Myocyte (in vitro differentiated cells): Measurements from ENCODE around the gene ID1. TPM values are rescaled to one million over a fixed set of nuclear protein-coding genes. Genes with fewer than 3 reads are reported as not detected.
"Not testable (repeated sequence)": the region's sequence is repeated elsewhere in the genome, so short reads cannot be mapped to it uniquely, and the experiment has no call there.

Experiments used
- DNase-seq: peaks from one replicate; pipeline ENCODE4 v3.0.0-alpha.2; 2012; ENCODE audit warnings: low read depth
- total RNA-seq: library from RNA; depleted of rRNA; stranded (reverse); fragments of >200 nt; gene quantifications from 2 replicates; pipeline ENCODE4 v1.2.3, GENCODE V29; 2014

ID1 gene
- total RNA-seq, 1 donor from 2014 or later, result 6.7 TPM

DNA sequence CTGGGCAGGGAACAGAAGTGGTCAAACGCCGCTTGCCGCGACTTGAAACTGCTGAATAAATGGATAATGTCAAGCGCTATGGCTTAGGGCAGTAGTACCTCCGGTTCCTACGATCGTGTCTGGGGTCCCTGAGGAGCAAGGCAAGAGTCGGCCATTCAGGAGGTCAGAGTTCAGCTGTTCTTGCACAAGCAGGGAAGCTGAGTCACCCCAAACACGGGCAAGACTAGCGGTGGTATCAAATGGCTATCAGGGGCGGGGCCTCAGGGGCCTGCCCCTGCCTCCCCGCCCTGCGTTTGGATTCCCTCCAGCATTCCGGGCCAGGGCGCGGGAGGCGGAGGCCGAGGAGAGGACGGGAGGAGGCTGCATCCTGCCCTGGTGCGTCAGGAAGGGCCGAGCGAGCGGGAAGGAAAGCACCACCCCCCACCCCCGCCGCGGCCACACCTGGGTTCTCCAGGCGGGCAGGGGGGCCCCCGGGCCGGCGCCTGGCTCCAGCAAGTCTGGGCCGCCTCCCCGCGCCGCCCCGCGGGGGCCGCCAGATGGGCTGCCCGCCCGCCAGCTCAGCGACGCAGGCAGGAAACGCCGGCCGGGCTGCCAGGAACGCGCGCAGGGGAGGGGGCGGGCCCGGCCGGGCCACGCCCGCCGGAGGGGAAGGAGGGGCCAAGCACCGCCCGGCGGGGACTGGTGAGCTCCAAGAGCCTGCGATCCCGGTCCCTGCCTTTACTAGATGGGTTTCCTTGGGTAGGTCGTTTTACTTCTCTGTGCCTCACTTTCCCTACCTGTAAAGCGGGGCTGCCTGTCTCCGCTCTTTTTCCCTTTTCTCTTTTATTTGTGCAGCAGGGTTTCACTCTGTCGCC is 32.2 kb upstream of the ID1 start:
- DNase-seq, result peak; percentile 99

DNA sequence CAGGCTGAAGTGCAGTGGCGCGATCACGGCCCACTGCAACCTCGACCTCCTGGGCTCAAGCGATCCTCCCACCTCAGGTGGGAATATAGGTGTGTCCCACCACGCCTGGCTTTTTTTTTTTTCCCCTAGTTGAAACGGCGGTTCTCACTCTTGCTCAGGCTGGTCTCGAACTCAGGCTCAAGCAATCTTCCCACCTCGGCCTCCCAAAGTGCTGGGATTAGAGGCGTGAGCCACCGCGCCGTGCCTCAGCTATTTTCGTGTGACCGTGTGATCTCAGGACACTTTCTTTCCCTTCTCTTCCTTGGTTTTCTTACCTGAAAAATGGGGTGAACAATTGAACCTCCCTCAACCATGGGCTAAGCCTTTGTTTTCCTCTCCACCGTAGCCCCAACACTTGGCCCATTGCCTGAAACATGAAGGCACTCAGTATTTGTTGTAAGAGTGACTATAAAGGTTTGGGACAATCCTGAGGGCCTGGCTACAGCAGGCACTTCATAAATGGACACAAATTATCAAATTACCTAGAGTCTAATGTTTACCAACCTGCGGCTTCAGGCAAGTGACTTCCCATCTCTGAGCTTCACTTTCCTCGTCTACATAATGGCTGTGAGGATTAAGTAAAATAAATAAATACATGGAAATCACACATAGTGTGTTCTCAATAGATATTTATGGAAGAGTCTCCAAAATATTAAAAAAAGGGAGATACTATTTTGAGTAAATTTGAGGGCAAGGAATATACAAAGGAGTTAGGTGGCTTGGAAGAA is 31.4 kb upstream of the ID1 start:
- no peak for DNase-seq

DNA sequence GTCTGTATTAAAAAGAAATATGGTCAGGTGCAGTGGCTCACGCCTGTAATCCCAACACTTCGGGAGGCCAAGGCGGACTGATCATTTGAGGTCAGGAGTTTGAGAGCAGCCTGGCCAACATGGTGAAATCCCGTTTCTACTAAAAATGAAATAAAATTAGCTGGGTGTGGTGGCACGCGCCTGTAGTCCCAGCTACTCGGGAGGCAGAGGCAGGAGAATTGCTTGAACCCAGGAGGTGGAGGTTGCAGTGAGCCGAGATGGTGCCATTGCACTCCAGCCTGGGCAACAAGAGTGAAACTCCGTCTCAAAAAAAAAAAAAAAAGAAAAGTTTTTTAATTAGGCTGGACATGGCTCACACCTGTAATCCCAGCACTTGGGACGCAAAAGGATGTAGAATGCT is 30.1 kb upstream of the ID1 start:
- DNase-seq, result not testable (repeated sequence)

DNA sequence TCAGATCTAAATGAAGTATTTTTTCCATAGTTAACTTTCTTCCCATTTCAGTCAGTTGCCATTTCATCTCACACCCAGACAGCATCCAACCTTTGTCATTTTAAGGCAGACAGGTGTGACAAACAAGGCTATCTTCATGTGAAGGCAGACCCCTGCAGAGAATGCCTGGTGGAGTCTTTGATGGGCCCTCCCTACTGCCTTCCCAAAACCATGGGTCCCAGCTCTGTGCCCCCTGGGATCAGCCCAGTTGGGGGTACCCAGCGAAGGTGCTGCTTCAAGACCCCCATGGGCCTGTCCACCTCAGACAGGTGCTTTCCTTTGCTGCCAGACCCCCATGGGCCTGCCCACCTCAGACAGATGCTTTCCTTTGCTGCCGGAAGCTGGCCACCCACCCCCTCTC is 28.3 kb upstream of the ID1 start:
- DNase-seq, result no peak

DNA sequence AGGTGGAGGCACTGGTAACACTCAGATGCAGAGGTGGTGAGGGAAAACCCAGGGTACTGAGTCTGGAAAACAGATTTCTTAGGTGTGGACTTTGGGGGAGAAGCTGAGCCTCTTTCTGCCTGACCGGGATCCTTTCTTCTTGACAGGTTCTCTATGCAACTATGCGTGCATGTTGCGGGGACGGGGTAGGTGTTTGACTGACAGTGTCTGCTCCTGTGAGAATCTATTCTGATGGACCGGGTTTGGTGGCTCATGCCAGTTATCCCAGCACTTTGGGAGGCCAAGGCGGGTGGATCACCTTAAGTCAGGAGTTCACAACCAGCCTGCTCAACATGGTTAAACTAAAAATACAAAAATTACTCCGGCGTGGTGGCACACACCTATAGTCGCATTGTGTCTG is 27.9 kb upstream of the ID1 start:
- DNase-seq, result no peak

DNA sequence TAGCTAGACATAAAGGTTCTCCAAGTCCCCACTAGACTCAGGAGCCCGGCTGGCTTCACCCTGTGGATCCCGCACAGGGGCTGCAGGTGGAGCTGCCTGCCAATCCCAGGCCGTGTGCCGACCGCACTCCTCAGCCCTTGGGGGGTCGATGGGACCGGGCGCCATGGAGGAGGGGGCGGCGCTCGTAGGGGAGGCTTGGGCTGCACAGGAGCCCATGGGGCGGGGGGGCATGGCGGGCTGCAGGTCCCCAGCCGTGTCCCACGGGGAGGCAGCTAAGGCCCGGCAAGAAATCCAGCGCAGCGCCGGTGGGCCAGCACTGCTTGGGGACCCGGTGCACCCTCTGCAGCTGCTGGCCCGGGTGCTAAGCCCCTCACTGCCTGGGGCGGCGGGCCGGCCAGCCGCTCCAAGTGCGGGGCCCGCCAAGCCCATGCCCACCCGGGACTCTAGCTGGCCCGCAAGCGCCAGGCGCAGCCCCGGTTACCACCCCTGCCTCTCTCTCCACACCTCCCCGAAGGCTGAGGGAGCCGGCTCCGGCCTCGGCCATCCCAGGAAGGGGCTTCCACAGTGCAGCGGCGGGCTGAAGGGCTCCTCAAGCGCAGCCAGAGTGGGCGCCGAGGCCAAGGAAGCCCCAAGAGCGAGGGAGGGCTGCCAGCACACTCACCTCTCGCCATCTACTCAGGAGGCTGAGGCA is 26.5 kb upstream of the ID1 start:
- no peak for DNase-seq

DNA sequence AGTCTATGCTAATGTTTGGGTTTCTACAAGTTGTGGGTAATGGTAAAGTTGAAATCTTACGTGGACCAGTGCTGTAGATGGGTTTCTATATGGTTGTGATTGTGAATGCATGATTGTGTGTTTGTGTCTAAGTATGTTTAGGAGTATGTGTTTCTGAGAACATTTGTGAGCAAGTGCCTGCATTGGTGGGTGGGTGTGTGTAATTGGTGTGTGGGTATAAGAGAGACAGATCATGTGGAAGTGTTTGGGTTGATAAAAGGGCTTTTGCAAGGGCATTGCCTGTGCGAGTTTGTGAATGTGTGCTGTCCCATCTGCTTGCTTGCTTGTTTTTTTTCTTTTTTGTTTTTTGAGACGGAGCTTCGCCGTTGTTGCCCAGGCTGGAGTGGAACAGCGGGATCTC is 25.8 kb upstream of the ID1 start:
- DNase-seq, result no peak

DNA sequence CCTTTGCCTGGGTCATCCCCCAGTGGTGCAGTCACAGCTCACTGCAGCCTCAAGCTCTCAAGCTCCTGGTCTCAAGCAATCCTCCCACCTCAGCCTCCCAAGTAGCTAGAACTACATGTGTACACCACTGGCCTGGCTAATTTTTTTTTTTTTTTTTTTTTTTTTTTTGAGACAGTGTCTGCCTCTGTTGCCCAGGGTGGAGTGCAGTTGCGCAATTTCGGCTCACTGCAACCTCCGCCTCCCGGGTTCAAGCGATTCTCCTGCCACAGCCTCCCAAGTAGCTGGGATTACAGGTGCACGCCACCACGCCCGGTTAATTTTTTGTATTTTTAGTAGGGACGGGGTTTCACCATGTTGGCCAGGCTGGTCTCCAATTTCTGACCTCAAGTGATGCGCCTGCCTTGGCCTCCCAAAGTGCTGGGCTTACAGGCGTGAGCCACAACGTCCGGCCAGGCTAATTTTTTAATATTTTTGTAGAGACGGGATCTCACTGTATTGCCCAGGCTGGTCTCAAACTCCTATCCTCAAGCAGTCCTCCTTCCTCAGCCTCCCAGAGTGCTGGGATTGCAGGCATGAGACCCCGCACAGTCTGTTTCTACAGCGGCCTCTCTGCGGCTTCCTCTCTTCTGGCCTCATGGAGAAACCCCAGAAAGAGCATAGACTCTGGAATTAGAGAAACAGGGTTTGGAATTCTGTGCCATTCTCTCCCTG is 25.0 kb upstream of the ID1 start:
- not testable (repeated sequence) for DNase-seq

DNA sequence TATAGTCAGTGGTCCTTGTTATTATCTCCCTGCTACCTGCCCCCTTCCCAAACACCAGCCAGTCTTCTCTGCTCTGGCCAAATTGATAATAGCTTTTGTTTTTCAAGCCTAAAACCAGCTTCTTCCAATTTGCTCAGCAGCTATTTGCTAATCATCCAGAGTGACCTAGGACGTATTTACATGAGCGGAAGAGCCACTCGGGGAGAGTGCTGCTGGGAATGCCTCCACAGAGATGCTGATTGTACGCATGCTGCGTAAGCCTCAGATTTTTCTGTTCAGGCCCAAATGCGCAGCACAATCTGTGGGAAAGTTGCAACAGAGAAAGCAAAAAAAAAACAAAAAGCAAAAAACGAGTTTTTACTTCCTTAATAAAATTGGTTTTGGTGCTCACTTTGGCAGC is 24.4 kb upstream of the ID1 start:
- DNase-seq, result no peak

DNA sequence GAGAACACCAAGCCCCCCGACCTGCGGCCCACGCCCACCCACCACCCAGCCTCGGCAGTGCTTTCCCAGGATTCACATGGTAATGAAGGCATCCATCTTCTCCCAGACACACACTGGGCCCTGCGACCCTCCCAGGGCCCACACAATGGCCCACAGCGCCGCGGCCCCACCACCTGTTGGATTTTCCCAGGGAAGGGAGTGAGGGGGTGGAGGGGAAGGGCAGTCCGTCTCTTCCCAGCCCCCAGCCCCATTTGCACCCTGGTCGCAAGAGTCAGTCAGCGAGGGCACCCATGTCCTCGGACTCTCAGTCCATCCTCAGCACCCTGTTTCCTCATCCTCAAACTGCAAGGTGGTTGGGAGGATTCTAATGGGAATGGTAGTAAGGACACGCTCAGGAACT is 23.7 kb upstream of the ID1 start:
- no peak for DNase-seq

DNA sequence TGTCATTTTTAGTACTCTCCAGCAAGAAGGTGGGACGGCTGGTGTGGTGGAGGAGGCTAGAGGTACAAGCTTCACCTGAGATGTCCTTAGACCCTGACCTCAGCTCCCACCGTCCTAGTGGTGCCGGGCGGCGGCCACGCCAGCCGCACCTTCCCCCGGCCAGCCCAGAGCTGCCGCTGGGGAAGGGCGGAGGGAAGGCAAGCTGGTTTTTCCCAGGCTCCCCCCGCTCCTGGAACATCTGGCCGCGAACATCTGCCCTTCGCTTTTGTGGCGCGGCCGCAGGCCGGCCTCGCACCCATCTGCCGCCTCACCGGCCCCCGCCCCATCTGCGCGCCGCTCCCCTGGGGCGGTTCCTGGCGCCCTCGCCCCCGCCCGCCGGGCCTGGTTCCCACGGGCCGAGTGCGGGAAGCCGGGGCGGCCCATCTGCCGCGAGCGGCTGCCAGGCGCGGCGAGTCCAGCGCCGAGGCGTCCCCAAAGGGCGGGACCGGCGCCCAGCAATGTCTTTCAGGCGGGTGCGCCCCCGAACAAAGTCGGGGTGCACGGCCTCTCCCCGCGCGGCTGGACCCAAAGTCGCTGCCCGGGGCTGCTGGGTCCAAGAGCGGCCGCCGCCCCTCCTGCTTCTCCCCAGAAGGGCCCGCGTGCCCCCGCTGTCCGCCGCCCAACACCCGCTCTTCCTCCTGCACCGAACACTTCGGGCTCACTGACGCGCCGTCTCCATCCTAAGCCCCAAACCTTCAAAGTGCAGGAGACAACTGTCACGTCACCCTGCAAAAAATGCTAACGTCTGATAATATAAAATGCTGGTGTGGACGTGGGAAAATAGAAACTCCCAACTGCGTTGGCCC is 17.3 kb upstream of the ID1 start:
- DNase-seq, result no peak

DNA sequence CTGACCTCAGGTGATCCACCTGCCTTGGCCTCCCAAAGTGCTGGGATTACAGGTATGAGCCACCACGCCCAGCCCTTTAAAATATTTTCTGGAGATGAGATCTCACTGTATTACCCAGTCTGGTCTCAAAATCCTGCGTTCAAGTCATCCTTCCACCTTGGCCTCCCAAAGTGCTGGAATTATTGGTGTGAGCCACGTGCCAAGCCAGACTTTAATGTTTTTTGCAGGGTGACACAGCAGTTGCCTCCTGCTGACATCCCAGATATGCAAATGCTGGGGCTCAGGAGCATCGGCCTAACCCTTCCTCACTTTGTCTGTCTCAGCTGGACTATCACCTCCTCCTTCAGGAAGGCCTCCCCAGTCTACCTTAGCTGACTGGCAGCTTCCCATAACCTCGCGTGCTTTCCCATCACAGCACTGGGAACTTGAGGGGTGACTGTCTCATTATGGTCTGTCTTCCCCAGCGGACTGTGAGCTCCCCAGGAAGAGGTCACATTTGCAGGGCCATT is 14.3 kb upstream of the ID1 start:
- no peak for DNase-seq

DNA sequence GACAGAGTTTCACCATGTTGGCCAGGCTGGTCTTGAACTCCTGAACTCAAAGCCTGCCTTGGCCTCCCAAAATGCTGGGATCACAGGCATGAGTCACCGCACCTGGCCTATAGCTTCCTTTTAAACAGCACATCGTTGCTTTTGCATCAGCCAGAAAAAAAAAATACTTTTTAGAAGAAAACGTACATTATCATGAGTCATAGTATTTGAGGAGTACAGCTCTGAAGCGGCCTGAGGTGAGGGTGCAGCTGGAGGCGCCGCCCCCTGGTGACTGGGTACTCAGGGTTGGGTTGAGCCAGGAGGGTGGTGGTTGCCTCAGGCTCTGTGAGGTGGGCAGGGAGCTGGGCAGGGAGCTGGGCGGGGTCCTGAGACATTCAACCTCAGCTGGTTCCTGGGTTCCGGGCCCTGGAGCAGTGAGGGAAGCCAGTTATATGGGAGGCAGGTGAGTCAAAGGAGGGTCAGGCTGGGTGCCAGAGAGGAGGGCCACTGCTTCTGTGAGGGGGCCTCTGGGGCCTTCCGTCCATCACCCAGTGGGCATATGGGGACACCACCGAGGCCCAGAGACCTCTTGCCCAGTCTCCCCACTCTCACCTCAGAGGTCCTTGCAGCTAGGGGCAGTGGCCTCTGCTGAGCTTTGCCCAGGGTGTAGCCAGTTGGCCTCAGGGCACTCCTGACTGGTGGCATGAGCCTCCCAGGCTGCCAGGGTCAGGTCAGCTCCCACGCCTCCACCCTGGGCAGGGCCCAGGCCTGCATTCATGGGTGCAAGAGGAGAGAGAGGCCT is 11.7 kb upstream of the ID1 start:
- no peak for DNase-seq

DNA sequence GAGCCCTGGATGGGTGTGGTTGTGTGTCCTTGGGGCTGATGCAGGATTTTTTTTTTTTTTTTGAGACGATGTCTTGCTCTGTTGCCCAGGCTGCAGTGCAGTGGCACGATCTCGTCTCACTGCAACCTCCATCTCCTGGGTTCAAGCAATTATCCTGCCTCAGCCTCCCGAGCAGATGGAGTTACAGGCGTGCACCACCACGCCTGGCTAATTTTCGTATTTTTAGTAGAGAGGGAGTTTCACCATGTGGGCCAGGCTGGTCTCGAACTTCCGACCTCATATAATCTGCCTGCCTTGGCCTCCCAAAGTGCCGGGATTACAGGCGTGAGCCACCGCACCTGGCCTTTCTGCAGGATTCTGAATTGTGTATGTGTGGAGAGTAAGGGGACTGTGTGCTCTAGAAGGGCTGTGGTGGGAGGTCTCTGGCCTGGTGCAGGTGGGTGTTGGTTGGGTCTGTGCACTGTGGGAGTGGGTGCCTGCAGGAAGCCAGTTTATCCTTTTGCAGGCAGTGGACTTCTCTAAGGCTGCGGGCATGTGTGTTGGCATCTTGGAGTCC is 11.0 kb upstream of the ID1 start:
- no peak for DNase-seq

DNA sequence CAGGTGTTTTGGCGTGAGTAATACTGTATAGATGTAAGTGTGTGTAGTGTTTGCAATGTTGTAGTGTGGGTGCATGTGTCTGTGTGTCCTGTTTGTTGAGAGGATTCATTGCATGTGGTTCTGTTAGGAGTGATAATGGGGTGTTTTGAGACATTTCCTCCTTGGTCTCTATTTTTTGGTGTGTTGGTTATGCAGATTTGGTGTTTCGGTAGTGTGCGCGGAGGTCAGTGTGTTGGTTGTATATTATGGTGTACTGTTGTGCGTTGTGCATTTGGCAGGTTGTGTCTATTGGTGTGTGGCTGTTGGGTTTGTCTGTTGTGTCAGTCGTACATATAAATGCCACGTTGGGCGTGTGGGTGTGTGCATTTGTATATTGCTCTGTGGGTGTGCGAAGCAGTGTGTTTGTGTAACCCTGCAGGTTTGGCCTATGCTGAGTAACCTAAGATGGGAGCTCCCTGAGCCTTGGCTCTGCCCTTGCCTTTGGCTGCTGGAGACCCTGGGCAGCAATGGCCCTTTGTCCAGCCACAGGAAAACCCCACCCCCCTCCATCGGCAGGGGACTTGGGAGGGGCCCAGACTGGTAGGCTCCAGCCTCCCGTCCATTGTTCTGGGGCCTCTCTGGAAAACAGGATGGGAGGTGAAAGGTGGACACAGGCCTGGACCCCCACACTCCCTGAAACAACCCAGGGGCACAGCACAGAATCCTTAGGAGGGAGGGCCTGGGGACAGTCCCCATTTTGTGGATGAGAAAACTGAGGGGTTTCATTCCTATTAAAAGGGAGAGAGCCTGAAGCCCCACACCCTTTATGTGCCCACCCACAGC is 10.3 kb upstream of the ID1 start:
- no peak for DNase-seq

DNA sequence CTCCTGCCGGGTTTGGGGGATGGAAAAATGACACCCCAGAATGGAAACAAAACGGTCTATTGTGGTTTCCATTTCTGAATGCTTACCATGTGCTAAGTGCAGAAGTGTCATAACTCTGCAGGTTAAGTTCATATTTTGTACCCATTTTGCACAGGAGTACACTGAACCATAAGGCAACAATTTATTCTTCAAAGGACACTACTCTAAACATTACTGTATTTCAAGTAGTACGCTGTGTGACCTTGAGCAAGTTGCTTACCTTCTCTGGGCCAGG is 9.8 kb upstream of the ID1 start:
- DNase-seq, result no peak

DNA sequence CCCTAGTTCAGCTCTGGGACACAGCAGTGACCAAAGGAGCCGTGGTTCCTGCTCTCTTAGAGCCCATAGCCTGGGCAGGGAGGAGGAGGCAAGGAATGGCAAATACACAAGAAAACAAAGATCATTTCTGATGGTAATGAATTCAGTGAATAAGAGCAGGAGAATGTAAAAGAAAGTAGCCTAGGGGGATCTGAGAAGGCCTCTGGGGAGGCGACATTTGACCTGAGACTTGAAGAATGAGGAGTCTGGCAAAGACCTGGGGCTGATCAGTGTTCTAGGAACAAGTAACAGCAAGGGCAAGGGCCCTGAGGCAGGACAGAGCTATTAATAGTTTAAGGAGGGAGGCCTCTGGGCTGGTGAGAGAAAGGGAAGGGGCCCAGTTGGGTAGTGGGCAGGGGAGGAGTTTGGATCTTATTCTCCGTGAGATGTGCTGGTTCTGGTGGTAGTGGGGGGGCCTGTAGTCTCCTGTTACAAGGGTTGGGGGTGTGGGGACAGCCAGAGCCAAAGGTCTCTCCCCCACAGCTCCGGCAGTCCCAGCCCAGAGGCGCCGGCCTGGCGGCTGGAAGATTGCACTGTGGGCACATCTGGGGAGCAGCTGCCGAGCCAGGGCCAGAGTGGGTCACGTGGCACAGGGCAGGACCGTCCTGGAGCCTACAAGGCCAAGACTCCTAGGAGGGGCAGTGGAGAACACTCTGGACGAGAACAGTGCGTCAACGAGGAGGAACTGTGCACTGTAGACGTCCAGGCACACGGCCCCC is 9.3 kb upstream of the ID1 start:
- DNase-seq, result peak; percentile 80

DNA sequence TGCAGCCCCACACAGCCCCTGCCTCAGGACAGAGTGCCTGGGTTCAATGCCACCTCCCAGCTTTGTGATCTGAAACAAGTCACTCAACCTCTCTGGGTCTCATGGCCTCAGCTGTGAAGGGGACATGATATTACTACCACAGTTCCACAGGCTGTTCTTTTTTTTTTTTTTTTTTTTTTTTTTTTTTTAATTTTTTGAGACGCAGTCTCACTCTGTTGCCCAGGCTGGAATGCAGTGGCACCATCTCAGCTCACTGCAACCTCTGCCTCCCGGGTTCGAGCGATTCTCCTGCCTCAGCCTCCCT is 8.7 kb upstream of the ID1 start:
- not testable (repeated sequence) for DNase-seq
